DND-41 (cell line): ENCODE data around the gene CRY2.

Experiments
- CTCF ChIP-seq: IDR thresholded peaks from 2 replicates; pipeline ENCODE4 v1.5.1; 2012; ENCODE audit warnings: borderline replicate concordance, low read length, moderate library complexity, mild to moderate bottlenecking; ENCODE audit not compliant: poor library complexity, severe bottlenecking; ENCODE audit errors: extremely low read depth
- EZH2 ChIP-seq: IDR thresholded peaks from 3 replicates; pipeline ENCODE4 v1.6.1; 2012; ENCODE audit warnings: borderline replicate concordance, low read depth, mild to moderate bottlenecking, moderate library complexity, low read length, inconsistent platforms; ENCODE audit not compliant: severe bottlenecking

- TF ChIP-seq CTCF (no peak), EZH2 (no peak)
Observed at GRCh38 chr11:45902452-45903380, 55.4 kb downstream of the CRY2 start.
